GM23338 (cell line): ENCODE results near the gene ZFHX2. TPM values are rescaled to one million over a fixed set of nuclear protein-coding genes. Genes with fewer than 3 reads are reported as not detected.
A peak's percentile ranks its signal among the peaks of the same experiment; 100 is the strongest.

Experiments
- ATAC-seq: fragments of 200-7000 bp; cut with Tn5 transposase; 3 replicates; pipeline ENCODE4 v1.9.1; 2020
- DNase-seq: peaks from one replicate; pipeline ENCODE4 v3.0.0-alpha.2; 2015; ENCODE audit warnings: low spot score
- H2AFZ ChIP-seq: fragments of 200-600 bp; sonication (generic); 2 replicates; pipeline ENCODE4 v1.8.0; 2016; ENCODE audit warnings: antibody characterized with exemption, mild to moderate bottlenecking, moderate library complexity
- H3F3A ChIP-seq: fragments of 200-600 bp; sonication (generic); replicated peaks from 2 replicates; pipeline ENCODE4 v1.8.0; 2017; ENCODE audit warnings: antibody characterized with exemption, mixed run types, low read depth
- H3K27ac ChIP-seq: fragments of 200-600 bp; sonication (generic); 2 replicates; pipeline ENCODE4 v1.6.1; 2016; ENCODE audit warnings: low read depth
- H3K27me3 ChIP-seq: fragments of 200-600 bp; sonication (generic); 2 replicates; pipeline ENCODE4 v1.8.0; 2016; ENCODE audit warnings: mild to moderate bottlenecking, mixed run types, moderate library complexity; ENCODE audit not compliant: insufficient read depth
- H3K36me3 ChIP-seq: fragments of 200-600 bp; sonication (generic); 2 replicates; pipeline ENCODE4 v1.8.0; 2016; ENCODE audit warnings: mild to moderate bottlenecking; ENCODE audit not compliant: insufficient read depth
- H3K4me1 ChIP-seq: fragments of 200-600 bp; sonication (generic); 2 replicates; pipeline ENCODE4 v1.8.0; 2016; ENCODE audit warnings: mild to moderate bottlenecking, moderate library complexity; ENCODE audit not compliant: insufficient read depth
- H3K4me2 ChIP-seq: fragments of 200-600 bp; sonication (generic); 2 replicates; pipeline ENCODE4 v1.7.1; 2017; ENCODE audit warnings: mixed run types
- H3K4me3 ChIP-seq: fragments of 200-600 bp; sonication (generic); 2 replicates; pipeline ENCODE4 v1.6.1; 2016; ENCODE audit warnings: mixed run types
- H3K79me2 ChIP-seq: fragments of 200-600 bp; sonication (generic); replicated peaks from 2 replicates; pipeline ENCODE4 v1.8.0; 2017; ENCODE audit warnings: mild to moderate bottlenecking; ENCODE audit not compliant: insufficient read depth
- H3K9me2 ChIP-seq: fragments of 200-600 bp; sonication (generic); 2 replicates; pipeline ENCODE4 v1.8.0; 2017; ENCODE audit not compliant: insufficient read depth
- H4K20me1 ChIP-seq: fragments of 200-600 bp; sonication (generic); replicated peaks from 2 replicates; pipeline ENCODE4 v1.8.0; 2017; ENCODE audit warnings: mild to moderate bottlenecking; ENCODE audit not compliant: insufficient read depth
- H3K27ac Mint-ChIP-seq: 2 replicates; pipeline ENCODE4 v1.8.0; 2020; ENCODE audit warnings: inconsistent platforms, mild to moderate bottlenecking, moderate library complexity, mixed read lengths
- H3K27me3 Mint-ChIP-seq: 3 replicates; pipeline ENCODE4 v1.8.0; 2022; ENCODE audit warnings: low read depth, mild to moderate bottlenecking, moderate library complexity, mixed read lengths, inconsistent platforms; ENCODE audit not compliant: insufficient read depth, poor library complexity
- H3K36me3 Mint-ChIP-seq: 3 replicates; pipeline ENCODE4 v1.8.0; 2021; ENCODE audit warnings: low read depth, mild to moderate bottlenecking, inconsistent platforms, moderate library complexity, mixed read lengths
- H3K4me1 Mint-ChIP-seq: 3 replicates; pipeline ENCODE4 v1.8.0; 2020; ENCODE audit warnings: mild to moderate bottlenecking, inconsistent platforms, mixed read lengths
- H3K4me3 Mint-ChIP-seq: 3 replicates; pipeline ENCODE4 v1.8.0; 2021; ENCODE audit warnings: moderate library complexity, mild to moderate bottlenecking, inconsistent platforms, mixed read lengths
- H3K9me3 Mint-ChIP-seq: 3 replicates; pipeline ENCODE4 v1.8.0; 2020; ENCODE audit warnings: moderate library complexity, mild to moderate bottlenecking, inconsistent platforms, mixed read lengths
- CREB1 ChIP-seq: fragments of 250-450 bp; sonication (Bioruptor Pico); IDR thresholded peaks from 2 replicates; pipeline ENCODE4 v1.5.0; 2020; ENCODE audit warnings: low read depth, mild to moderate bottlenecking, moderate library complexity
- CTCF ChIP-seq, 2 experiments: fragments of 200-600 bp in 1 of 2; sonication (generic) in 1 of 2; conservative IDR thresholded peaks; 2 replicates each; pipeline versions ENCODE4 v1.5.1 to v1.6.1; 2016 to 2017; ENCODE audit warnings: antibody characterized with exemption in 2 of 2, low read depth in 2 of 2, mild to moderate bottlenecking in 2 of 2, moderate library complexity in 1 of 2
- EZH2 ChIP-seq: fragments of 200-600 bp; sonication (generic); IDR thresholded peaks from one replicate; pipeline ENCODE4 v1.8.0; 2017; ENCODE audit warnings: antibody characterized with exemption, mild to moderate bottlenecking, low read depth; ENCODE audit not compliant: unreplicated experiment
- EZH2phosphoT487 ChIP-seq: fragments of 200-600 bp; sonication (generic); IDR thresholded peaks from one replicate; pipeline ENCODE4 v1.8.1; 2018; ENCODE audit warnings: antibody characterized with exemption; ENCODE audit not compliant: unreplicated experiment
- JUNB ChIP-seq: IDR thresholded peaks from one replicate; pipeline ENCODE4 v1.6.1; 2016; ENCODE audit warnings: antibody characterized with exemption; ENCODE audit not compliant: unreplicated experiment
- POLR2AphosphoS5 ChIP-seq: IDR thresholded peaks from 2 replicates; pipeline ENCODE4 v1.6.1; 2016; ENCODE audit warnings: antibody characterized with exemption, low read depth
- STAT1 ChIP-seq: IDR thresholded peaks from one replicate; pipeline ENCODE4 v1.6.1; 2016; ENCODE audit warnings: antibody characterized with exemption; ENCODE audit not compliant: unreplicated experiment
- ZNF114 ChIP-seq: fragments of 250-450 bp; sonication (Bioruptor Pico); IDR thresholded peaks from 2 replicates; pipeline ENCODE4 v1.5.0; 2020; ENCODE audit warnings: mild to moderate bottlenecking, moderate library complexity
- ZNF331 ChIP-seq: fragments of 250-450 bp; sonication (Bioruptor Pico); IDR thresholded peaks from 2 replicates; pipeline ENCODE4 v1.5.0; 2020; ENCODE audit warnings: low read depth, mild to moderate bottlenecking, moderate library complexity
- polyA plus RNA-seq: library from polyadenylated mRNA; unstranded; fragments of >200 nt; fragmentation: Nextera tagmentation; extraction: Ambion mirVana; gene quantifications from 2 replicates; pipeline ENCODE4 v1.2.1, GENCODE V29; 2016
- total RNA-seq: library from RNA; depleted of rRNA; stranded (reverse); fragments of >200 nt; shearing (Covaris generic); gene quantifications from 2 replicates; pipeline ENCODE4 v1.2.3, GENCODE V29; 2014
- TF ChIP-seq, protein P1 (sequence below): IDR thresholded peaks from 2 replicates; pipeline ENCODE4 v1.6.1; 2016; ENCODE audit warnings: antibody characterized with exemption
- TF ChIP-seq, protein P2 (sequence below): fragments of 250-450 bp; sonication (Bioruptor Pico); IDR thresholded peaks from 2 replicates; pipeline ENCODE4 v1.5.0; 2020; ENCODE audit warnings: mild to moderate bottlenecking, moderate library complexity

Gene ZFHX2
- total and polyA plus RNA-seq, 2 experiments from 2014 or later = 11.6 to 18.5 TPM

GRCh38 chr14:23579739-23580138 is 28.2 kb upstream of the ZFHX2 start (continued):
- TF ChIP-seq CTCF (conservative IDR thresholded peaks at IDR 0.05; ENCODE audit: low read depth in 2 of 2) (no peak), JUNB (no peak), ZNF331 (no peak), STAT1 (no peak), POLR2AphosphoS5 (no peak), EZH2phosphoT487 (no peak), EZH2 (no peak), ZNF114 (CRISPR knock-in tag) (no peak)

DNA sequence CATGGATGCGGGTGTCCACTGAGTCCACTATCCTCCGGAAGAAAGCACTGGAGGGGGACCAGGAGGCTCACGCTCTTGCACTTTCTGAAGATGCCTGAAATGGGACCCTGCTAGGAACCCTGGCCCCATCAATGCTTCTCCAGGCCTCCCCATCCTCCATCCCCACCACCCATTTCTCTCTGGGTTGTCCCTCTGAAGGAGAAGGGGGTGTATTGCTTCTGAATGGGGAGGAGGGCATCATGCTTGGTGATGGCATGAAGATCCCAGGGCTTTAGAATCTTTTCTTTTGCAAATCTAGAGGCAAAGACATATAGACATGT is 27.7 kb upstream of the ZFHX2 start:
- Mint-ChIP-seq H3K4me3 (peak overlapping the region; percentile 86; the same call in 2 of the 3 replicates), H3K27me3 (peaks cover 31% of the 10 kb centered on the region), H3K27ac (no peak overlapping the region), H3K36me3 (peaks cover 11% of the 10 kb centered on the region), H3K9me3 (peaks cover 10% of the 10 kb centered on the region), H3K4me1 (peaks cover 22% of the 10 kb centered on the region)
- H3K79me2 ChIP-seq = peaks cover 8% of the 10 kb centered on the region
- no peaks in the 10 kb centered on the region for H3K9me2 ChIP-seq
- DNase-seq (no peak), ATAC-seq (no peak)
- peaks cover 15% of the 10 kb centered on the region; the same call in 1 of the 2 replicates for H3F3A ChIP-seq
- peak overlapping the region; percentile 98 for H3K4me2 ChIP-seq
- H3K4me3 ChIP-seq = peak overlapping the region; percentile 90
- H2AFZ ChIP-seq = no peak overlapping the region
- peaks cover 11% of the 10 kb centered on the region for H4K20me1 ChIP-seq
- H3K27ac ChIP-seq = no peak overlapping the region
- peaks cover 15% of the 10 kb centered on the region for H3K4me1 ChIP-seq
- H3K36me3 ChIP-seq = no peaks in the 10 kb centered on the region
- H3K27me3 ChIP-seq = peaks cover 32% of the 10 kb centered on the region
- no peak for TF ChIP-seq CTCF (conservative IDR thresholded peaks at IDR 0.05; ENCODE audit: low read depth in 2 of 2)
- TF ChIP-seq, protein P1, sequence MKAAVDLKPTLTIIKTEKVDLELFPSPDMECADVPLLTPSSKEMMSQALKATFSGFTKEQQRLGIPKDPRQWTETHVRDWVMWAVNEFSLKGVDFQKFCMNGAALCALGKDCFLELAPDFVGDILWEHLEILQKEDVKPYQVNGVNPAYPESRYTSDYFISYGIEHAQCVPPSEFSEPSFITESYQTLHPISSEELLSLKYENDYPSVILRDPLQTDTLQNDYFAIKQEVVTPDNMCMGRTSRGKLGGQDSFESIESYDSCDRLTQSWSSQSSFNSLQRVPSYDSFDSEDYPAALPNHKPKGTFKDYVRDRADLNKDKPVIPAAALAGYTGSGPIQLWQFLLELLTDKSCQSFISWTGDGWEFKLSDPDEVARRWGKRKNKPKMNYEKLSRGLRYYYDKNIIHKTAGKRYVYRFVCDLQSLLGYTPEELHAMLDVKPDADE = no peak
- TF ChIP-seq ZNF331 = no peak
- TF ChIP-seq, protein P2, sequence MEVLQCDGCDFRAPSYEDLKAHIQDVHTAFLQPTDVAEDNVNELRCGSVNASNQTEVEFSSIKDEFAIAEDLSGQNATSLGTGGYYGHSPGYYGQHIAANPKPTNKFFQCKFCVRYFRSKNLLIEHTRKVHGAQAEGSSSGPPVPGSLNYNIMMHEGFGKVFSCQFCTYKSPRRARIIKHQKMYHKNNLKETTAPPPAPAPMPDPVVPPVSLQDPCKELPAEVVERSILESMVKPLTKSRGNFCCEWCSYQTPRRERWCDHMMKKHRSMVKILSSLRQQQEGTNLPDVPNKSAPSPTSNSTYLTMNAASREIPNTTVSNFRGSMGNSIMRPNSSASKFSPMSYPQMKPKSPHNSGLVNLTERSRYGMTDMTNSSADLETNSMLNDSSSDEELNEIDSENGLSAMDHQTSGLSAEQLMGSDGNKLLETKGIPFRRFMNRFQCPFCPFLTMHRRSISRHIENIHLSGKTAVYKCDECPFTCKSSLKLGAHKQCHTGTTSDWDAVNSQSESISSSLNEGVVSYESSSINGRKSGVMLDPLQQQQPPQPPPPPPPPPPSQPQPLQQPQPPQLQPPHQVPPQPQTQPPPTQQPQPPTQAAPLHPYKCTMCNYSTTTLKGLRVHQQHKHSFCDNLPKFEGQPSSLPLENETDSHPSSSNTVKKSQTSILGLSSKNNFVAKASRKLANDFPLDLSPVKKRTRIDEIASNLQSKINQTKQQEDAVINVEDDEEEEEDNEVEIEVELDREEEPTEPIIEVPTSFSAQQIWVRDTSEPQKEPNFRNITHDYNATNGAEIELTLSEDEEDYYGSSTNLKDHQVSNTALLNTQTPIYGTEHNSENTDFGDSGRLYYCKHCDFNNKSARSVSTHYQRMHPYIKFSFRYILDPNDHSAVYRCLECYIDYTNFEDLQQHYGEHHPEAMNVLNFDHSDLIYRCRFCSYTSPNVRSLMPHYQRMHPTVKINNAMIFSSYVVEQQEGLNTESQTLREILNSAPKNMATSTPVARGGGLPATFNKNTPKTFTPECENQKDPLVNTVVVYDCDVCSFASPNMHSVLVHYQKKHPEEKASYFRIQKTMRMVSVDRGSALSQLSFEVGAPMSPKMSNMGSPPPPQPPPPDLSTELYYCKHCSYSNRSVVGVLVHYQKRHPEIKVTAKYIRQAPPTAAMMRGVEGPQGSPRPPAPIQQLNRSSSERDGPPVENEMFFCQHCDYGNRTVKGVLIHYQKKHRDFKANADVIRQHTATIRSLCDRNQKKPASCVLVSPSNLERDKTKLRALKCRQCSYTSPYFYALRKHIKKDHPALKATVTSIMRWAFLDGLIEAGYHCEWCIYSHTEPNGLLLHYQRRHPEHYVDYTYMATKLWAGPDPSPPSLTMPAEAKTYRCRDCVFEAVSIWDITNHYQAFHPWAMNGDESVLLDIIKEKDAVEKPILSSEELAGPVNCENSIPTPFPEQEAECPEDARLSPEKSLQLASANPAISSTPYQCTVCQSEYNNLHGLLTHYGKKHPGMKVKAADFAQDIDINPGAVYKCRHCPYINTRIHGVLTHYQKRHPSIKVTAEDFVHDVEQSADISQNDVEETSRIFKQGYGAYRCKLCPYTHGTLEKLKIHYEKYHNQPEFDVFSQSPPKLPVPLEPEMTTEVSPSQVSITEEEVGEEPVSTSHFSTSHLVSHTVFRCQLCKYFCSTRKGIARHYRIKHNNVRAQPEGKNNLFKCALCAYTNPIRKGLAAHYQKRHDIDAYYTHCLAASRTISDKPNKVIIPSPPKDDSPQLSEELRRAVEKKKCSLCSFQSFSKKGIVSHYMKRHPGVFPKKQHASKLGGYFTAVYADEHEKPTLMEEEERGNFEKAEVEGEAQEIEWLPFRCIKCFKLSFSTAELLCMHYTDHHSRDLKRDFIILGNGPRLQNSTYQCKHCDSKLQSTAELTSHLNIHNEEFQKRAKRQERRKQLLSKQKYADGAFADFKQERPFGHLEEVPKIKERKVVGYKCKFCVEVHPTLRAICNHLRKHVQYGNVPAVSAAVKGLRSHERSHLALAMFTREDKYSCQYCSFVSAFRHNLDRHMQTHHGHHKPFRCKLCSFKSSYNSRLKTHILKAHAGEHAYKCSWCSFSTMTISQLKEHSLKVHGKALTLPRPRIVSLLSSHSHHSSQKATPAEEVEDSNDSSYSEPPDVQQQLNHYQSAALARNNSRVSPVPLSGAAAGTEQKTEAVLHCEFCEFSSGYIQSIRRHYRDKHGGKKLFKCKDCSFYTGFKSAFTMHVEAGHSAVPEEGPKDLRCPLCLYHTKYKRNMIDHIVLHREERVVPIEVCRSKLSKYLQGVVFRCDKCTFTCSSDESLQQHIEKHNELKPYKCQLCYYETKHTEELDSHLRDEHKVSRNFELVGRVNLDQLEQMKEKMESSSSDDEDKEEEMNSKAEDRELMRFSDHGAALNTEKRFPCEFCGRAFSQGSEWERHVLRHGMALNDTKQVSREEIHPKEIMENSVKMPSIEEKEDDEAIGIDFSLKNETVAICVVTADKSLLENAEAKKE (CRISPR knock-in tag) = no peak
- no peak for TF ChIP-seq JUNB
- TF ChIP-seq EZH2phosphoT487 = no peak
- TF ChIP-seq ZNF114 (CRISPR knock-in tag) = no peak
- no peak for TF ChIP-seq CREB1
